Ishikawa (cell line): ENCODE data around the gene HOXA10.

ENCODE experiments used
- CEBPB ChIP-seq: IDR thresholded peaks from 2 replicates; pipeline ENCODE4 v1.6.1; 2012
- CREB1 ChIP-seq: IDR thresholded peaks from 2 replicates; pipeline ENCODE4 v1.6.1; 2012; ENCODE audit warnings: low read depth
- EGR1 ChIP-seq: IDR thresholded peaks from 2 replicates; pipeline ENCODE4 v1.6.1; 2012
- EP300 ChIP-seq: IDR thresholded peaks from 2 replicates; pipeline ENCODE4 v1.6.1; 2012; ENCODE audit warnings: borderline replicate concordance
- FOXM1 ChIP-seq: IDR thresholded peaks from 2 replicates; pipeline ENCODE4 v1.6.1; 2012; ENCODE audit warnings: low read depth, borderline replicate concordance
- NFIC ChIP-seq: IDR thresholded peaks from 2 replicates; pipeline ENCODE4 v1.6.1; 2012
- RAD21 ChIP-seq: IDR thresholded peaks from 2 replicates; pipeline ENCODE4 v1.6.1; 2012; ENCODE audit warnings: low read depth
- TAF1 ChIP-seq: IDR thresholded peaks from 2 replicates; pipeline ENCODE4 v1.6.1; 2012; ENCODE audit warnings: low read depth, mild to moderate bottlenecking
- TCF12 ChIP-seq: IDR thresholded peaks from 2 replicates; pipeline ENCODE4 v1.6.1; 2012; ENCODE audit warnings: low read depth
- TEAD4 ChIP-seq: IDR thresholded peaks from 2 replicates; pipeline ENCODE4 v1.6.1; 2012
- YY1 ChIP-seq: IDR thresholded peaks from 2 replicates; pipeline ENCODE4 v1.6.1; 2012; ENCODE audit warnings: low read depth
- ZBTB7A ChIP-seq: IDR thresholded peaks from 2 replicates; pipeline ENCODE4 v1.6.1; 2012; ENCODE audit warnings: low read depth
- TF ChIP-seq, protein P1 (sequence below): IDR thresholded peaks from 2 replicates; pipeline ENCODE4 v1.6.1; 2012
- TF ChIP-seq, protein P2 (sequence below): IDR thresholded peaks from 2 replicates; pipeline ENCODE4 v1.6.1; 2012; ENCODE audit warnings: low read depth, mild to moderate bottlenecking
- TF ChIP-seq, protein P3 (sequence below): IDR thresholded peaks from 2 replicates; pipeline ENCODE4 v1.6.1; 2012

HOXA10 gene

DNA sequence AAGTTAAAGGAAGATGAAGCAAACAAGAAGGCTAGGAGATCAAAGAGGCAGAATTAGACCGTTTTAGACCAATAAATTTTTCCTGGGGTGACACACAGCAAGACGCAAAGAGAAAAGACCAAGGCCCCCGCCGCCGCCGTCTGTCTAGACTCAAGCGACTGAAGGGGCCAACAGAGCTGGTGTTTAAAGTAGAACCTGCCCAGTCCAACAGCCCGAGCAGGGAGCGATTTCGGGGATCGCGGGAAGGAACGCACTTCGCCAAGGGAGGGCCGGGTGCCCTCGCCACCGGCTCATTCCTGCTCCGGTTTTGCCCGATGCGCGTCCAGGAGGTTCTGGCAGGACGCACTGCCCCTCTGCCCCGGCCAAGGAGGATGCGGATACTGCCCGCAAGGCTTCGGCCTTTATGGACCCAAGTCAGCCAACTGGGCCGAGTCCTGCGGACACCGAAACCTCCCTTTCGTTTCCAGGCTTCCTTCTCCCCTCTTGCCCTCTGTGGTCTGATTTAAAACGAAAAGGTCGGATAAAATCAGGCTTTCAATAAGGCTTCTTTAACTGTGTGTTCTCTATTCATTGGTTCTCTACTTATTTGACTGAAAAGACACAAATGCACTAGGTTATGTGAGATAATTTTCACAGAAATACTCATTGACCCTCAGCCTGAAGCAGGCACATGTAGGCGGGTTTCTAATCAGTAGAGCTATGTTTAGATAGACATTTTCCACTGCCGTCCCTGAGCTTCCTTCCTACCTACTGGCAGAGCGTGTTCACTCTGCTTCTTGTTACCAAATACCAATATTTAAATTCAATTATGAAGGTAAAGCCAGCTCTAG lies 15.5 kb downstream of the HOXA10 start:
- TF ChIP-seq YY1 (no peak), TEAD4 (no peak), RAD21 (no peak), ZBTB7A (no peak), EP300 (no peak), CREB1 (no peak), TCF12 (no peak), EGR1 (no peak), TAF1 (no peak), NFIC (no peak), CEBPB (no peak)
- TF ChIP-seq, protein P1, sequence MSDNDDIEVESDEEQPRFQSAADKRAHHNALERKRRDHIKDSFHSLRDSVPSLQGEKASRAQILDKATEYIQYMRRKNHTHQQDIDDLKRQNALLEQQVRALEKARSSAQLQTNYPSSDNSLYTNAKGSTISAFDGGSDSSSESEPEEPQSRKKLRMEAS = no peak
- TF ChIP-seq, protein P2, sequence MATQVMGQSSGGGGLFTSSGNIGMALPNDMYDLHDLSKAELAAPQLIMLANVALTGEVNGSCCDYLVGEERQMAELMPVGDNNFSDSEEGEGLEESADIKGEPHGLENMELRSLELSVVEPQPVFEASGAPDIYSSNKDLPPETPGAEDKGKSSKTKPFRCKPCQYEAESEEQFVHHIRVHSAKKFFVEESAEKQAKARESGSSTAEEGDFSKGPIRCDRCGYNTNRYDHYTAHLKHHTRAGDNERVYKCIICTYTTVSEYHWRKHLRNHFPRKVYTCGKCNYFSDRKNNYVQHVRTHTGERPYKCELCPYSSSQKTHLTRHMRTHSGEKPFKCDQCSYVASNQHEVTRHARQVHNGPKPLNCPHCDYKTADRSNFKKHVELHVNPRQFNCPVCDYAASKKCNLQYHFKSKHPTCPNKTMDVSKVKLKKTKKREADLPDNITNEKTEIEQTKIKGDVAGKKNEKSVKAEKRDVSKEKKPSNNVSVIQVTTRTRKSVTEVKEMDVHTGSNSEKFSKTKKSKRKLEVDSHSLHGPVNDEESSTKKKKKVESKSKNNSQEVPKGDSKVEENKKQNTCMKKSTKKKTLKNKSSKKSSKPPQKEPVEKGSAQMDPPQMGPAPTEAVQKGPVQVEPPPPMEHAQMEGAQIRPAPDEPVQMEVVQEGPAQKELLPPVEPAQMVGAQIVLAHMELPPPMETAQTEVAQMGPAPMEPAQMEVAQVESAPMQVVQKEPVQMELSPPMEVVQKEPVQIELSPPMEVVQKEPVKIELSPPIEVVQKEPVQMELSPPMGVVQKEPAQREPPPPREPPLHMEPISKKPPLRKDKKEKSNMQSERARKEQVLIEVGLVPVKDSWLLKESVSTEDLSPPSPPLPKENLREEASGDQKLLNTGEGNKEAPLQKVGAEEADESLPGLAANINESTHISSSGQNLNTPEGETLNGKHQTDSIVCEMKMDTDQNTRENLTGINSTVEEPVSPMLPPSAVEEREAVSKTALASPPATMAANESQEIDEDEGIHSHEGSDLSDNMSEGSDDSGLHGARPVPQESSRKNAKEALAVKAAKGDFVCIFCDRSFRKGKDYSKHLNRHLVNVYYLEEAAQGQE = no peak

DNA sequence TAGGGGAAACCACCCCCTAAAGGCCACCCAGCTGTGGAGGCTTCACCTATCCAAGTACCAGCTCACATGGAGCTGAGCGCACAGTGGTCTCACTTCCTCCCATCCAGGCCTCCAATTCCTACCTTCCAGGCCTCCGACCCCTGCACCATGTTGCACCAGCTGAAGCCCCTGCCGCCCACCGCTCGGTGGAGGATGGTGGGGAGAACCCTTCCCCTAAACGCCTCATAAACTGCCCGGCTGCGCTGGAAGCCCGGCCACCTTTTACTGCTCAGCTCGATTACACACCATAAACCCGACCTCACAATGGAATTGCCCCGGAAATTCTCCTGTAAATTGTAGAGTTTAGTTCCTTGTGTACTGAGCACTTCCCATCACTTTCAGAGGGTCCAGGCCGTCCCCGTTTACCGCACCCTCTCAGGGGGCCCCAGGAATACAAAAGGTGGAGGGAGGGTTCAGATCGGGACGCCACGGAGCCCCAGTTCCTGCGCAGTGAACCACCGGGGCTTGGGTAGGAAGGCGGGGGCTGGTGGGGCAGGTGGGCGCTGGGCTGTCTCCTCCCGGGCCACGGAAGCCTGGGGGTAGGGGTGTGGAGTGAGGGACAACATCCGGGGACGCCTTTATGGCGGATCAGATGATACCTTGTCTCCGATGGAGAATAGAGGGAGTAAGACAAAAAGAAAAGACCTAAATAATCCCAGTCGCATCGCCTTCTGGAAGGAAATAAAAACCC lies 16.3 kb downstream of the HOXA10 start:
- no peak for TF ChIP-seq EP300
- TF ChIP-seq ZBTB7A = no peak
- no peak for TF ChIP-seq TCF12
- TF ChIP-seq, protein P1 = no peak
- TF ChIP-seq, protein P3, sequence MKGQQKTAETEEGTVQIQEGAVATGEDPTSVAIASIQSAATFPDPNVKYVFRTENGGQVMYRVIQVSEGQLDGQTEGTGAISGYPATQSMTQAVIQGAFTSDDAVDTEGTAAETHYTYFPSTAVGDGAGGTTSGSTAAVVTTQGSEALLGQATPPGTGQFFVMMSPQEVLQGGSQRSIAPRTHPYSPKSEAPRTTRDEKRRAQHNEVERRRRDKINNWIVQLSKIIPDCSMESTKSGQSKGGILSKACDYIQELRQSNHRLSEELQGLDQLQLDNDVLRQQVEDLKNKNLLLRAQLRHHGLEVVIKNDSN = no peak
- no peak for TF ChIP-seq NFIC
- TF ChIP-seq TAF1 = no peak
- TF ChIP-seq YY1 = no peak
- TF ChIP-seq TEAD4 = no peak
- no peak for TF ChIP-seq FOXM1
- no peak for TF ChIP-seq RAD21
- no peak for TF ChIP-seq CEBPB

DNA sequence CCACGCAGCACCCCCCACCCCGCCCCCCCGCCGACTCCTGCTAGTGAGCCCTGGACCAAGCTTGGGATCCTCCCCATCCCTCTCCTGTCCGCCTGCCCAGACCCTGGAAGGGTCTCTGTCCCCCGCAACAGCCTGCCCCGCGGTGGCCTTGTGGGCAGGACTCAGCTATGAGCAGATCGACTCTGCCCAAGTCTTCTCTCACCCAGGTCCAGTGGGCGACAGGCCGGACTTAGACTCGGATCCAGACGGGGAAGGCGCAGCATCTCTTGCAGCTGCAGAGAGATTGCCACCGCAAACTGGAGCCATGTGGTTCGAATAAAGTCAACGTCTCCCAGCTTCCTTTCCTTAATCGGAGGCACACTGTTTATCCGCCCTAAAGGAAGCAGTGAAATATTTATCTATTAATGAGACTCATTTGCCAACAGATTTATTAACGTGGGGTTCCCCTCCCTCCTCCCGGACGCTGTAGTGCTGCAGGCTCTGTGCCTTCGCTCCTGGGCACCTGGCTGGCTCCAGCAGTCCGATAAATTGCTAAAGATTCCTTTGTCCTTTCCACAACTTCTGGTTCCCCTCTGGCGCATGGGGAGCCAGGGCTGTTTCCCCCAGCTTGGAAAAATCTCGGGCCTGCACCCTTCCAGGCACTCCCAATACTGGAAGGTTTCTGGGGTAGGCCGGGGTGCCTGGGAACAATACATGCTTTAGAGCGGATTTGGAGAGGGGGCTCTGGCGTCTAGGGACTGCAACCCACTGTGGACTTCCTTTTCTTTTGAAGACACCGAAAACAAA lies 17.0 kb downstream of the HOXA10 start:
- TF ChIP-seq NFIC (no peak), YY1 (no peak), TAF1 (no peak), EGR1 (no peak), CREB1 (no peak)

DNA sequence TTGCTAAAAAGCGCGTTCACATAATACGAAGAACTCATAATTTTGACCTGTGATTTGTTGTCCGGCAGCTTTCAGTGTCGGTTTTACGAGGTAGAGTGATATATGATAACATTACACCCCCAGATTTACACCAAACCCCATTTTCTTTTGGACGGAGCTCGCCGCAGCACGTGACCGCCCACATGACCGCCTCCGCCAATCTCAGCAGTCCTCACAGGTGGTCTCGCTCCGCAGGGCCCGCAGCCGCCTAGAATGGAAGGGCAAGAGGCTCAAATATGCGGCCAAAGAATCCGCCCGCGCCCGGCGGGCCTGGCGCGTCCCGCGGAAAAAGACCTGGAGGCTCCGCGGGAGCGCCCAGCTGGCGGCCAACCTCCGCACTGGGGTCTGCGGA lies 17.6 kb downstream of the HOXA10 start, which contains the start of gene HOXA7:
Gene HOXA7, minus strand, starts transcription at position 168 of the 391 bp plus-strand sequence. Its CDS starts 130 bp downstream, at position 38.
- TF ChIP-seq, protein P3 = peak; percentile 100
- TF ChIP-seq RAD21 = no peak
- TF ChIP-seq TEAD4 = peak; percentile 31; the same call in 1 of the 2 replicates
- TF ChIP-seq NFIC = peak; percentile 25
- 0 out of 2 replicates have a peak, but pooled peaks have one; percentile 55 for TF ChIP-seq ZBTB7A
- peak; percentile 81 for TF ChIP-seq YY1
- peak; percentile 81 for TF ChIP-seq TAF1
- TF ChIP-seq CREB1 = no peak

DNA sequence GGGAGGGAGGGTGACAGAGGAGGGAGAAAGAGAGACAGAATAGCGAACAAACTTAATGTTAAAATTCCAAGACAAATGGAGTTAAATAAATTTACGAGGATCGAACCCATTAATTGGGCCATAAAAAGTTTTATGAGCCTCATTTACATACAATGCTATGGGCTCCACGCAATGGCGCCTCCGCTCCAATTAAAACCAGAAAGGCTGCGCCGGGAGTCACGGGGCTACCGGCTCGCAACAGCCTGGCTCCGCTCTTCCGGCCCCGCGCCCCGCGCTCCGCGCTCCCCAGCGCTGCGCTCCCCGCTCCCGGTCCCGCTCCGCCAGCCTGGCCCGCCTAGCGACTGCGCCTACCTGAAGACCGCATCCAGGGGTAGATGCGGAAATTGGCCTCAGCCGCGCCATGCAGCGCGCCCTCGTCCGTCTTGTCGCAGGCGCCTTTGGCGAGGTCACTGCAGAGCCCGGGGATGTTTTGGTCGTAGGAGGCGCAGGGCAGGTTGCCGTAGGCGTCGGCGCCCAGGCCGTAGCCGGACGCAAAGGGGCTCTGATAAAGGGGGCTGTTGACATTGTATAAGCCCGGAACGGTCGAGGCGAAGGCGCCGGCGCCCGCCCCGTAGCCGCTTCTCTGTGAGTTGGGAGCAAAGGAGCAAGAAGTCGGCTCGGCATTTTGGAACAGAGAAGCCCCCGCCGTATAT lies 18.2 kb downstream of the HOXA10 start:
- TF ChIP-seq CEBPB = no peak
- TF ChIP-seq TAF1 = peak; percentile 31
- no peak for TF ChIP-seq YY1
- TF ChIP-seq, protein P3 = peak; percentile 65
- TF ChIP-seq, protein P1 = peak; percentile 50
- TF ChIP-seq RAD21 = no peak
- TF ChIP-seq TEAD4 = no peak
- no peak; the same call in 1 of the 2 replicates for TF ChIP-seq ZBTB7A
